HCT116 (cell line): ENCODE data around the gene TUBA4B.

Source experiments
- EZH2 ChIP-seq: fragments of 200-600 bp; sonication (generic); IDR thresholded peaks from 2 replicates; pipeline ENCODE4 v1.6.1; 2017; ENCODE audit warnings: antibody characterized with exemption, mixed run types
- EZH2phosphoT487 ChIP-seq: fragments of 200-600 bp; IDR thresholded peaks from 2 replicates; pipeline ENCODE4 v1.6.1; 2018; ENCODE audit warnings: antibody characterized with exemption, borderline replicate concordance
- JUND ChIP-seq: IDR thresholded peaks from 2 replicates; pipeline ENCODE4 v1.6.1; 2012
- POLR2A ChIP-seq: IDR thresholded peaks from 2 replicates; pipeline ENCODE4 v1.7.0; 2011; ENCODE audit warnings: borderline replicate concordance; ENCODE audit not compliant: insufficient read depth, insufficient read length; ENCODE audit errors: extremely low read depth
- POLR2AphosphoS5 ChIP-seq: IDR thresholded peaks from 2 replicates; pipeline ENCODE4 v1.6.1; 2011; ENCODE audit warnings: mild to moderate bottlenecking, low read depth, low read length, moderate library complexity
- SRF ChIP-seq: IDR thresholded peaks from 2 replicates; pipeline ENCODE4 v1.6.1; 2012; ENCODE audit warnings: low read depth
- YY1 ChIP-seq: IDR thresholded peaks from 2 replicates; pipeline ENCODE4 v1.6.1; 2011; ENCODE audit warnings: low read length, low read depth, moderate library complexity, mild to moderate bottlenecking; ENCODE audit not compliant: insufficient replicate concordance; ENCODE audit errors: extremely low read depth
- TF ChIP-seq, protein P1 (sequence below), 3 experiments: fragments of 200-600 bp in 1 of 3; sonication (generic) in 1 of 3; IDR thresholded peaks in 2 of 3; conservative IDR thresholded peaks in 1 of 3; 2 replicates each; pipeline ENCODE4 v1.5.1; 2012 to 2017; ENCODE audit warnings: low read depth in 2 of 3, low read length in 2 of 3, antibody characterized with exemption in 1 of 3, borderline replicate concordance in 1 of 3, control low read depth in 1 of 3, mild to moderate bottlenecking in 1 of 3, mixed read lengths in 1 of 3, mixed run types in 1 of 3, moderate library complexity in 1 of 3; ENCODE audit not compliant: insufficient read depth in 1 of 3
- TF ChIP-seq, protein P2 (sequence below): IDR thresholded peaks from 2 replicates; pipeline ENCODE4 v1.6.1; 2012; ENCODE audit warnings: low read depth
- TF ChIP-seq, protein P3 (sequence below): IDR thresholded peaks from 2 replicates; pipeline ENCODE4 v1.6.1; 2012

DNA sequence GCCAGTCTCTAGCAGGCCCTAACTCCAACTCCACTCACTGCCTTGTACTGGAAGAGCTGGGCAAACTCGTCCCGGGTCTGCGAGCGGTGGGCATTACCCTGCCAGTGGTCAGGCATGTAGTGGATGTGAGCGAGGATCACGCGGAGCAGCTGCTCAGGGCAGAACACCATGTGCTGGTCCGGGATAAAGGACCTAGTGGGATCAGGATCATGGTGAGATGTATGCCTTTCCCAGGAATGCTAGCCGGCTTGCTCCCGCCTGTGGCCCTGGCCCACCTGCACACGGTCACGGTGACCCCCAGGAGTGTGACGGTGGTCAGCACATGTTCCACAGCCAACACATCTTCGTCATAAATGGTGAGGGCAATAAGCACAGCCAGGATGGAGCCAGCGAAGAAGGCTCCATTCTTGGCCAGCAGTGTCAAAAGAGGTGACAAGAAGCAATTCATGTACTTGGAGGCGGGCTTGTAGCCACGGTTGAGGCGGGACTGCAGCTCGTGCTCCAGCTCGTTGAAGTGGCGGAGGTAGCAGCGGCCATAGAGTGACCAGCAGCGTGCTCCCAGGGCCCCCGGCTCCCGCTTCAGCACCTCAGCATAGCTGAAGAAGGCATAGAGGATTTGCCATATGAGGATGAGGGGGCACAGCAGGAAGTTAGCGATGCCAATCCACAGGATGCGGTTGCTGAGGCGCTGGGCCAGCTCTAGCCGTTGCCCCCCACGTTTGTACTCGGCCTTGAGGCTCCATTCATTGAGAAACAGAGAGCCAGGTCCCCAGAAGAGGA lies 29.0 kb upstream of the TUBA4B start:
- TF ChIP-seq, protein P1, sequence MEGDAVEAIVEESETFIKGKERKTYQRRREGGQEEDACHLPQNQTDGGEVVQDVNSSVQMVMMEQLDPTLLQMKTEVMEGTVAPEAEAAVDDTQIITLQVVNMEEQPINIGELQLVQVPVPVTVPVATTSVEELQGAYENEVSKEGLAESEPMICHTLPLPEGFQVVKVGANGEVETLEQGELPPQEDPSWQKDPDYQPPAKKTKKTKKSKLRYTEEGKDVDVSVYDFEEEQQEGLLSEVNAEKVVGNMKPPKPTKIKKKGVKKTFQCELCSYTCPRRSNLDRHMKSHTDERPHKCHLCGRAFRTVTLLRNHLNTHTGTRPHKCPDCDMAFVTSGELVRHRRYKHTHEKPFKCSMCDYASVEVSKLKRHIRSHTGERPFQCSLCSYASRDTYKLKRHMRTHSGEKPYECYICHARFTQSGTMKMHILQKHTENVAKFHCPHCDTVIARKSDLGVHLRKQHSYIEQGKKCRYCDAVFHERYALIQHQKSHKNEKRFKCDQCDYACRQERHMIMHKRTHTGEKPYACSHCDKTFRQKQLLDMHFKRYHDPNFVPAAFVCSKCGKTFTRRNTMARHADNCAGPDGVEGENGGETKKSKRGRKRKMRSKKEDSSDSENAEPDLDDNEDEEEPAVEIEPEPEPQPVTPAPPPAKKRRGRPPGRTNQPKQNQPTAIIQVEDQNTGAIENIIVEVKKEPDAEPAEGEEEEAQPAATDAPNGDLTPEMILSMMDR (IDR thresholded peaks at IDR 0.05 in 2 of 3, conservative IDR thresholded peaks at IDR 0.05 in 1 of 3; ENCODE audit: borderline replicate concordance in 1 of 3, insufficient read depth in 1 of 3, low read depth in 2 of 3, low read length in 2 of 3), result no peak
- TF ChIP-seq, protein P2, sequence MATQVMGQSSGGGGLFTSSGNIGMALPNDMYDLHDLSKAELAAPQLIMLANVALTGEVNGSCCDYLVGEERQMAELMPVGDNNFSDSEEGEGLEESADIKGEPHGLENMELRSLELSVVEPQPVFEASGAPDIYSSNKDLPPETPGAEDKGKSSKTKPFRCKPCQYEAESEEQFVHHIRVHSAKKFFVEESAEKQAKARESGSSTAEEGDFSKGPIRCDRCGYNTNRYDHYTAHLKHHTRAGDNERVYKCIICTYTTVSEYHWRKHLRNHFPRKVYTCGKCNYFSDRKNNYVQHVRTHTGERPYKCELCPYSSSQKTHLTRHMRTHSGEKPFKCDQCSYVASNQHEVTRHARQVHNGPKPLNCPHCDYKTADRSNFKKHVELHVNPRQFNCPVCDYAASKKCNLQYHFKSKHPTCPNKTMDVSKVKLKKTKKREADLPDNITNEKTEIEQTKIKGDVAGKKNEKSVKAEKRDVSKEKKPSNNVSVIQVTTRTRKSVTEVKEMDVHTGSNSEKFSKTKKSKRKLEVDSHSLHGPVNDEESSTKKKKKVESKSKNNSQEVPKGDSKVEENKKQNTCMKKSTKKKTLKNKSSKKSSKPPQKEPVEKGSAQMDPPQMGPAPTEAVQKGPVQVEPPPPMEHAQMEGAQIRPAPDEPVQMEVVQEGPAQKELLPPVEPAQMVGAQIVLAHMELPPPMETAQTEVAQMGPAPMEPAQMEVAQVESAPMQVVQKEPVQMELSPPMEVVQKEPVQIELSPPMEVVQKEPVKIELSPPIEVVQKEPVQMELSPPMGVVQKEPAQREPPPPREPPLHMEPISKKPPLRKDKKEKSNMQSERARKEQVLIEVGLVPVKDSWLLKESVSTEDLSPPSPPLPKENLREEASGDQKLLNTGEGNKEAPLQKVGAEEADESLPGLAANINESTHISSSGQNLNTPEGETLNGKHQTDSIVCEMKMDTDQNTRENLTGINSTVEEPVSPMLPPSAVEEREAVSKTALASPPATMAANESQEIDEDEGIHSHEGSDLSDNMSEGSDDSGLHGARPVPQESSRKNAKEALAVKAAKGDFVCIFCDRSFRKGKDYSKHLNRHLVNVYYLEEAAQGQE, result no peak
- TF ChIP-seq EZH2 (no peak), POLR2A (no peak), YY1 (no peak), POLR2AphosphoS5 (no peak), JUND (no peak), EZH2phosphoT487 (no peak), SRF (no peak)
- TF ChIP-seq, protein P3, sequence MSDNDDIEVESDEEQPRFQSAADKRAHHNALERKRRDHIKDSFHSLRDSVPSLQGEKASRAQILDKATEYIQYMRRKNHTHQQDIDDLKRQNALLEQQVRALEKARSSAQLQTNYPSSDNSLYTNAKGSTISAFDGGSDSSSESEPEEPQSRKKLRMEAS, result no peak
